ENCODE measurements around the gene EGR4. TPM values are rescaled to one million over a fixed set of nuclear protein-coding genes. Genes with fewer than 3 reads are reported as not detected.

EGR4 gene
- total RNA-seq, 1 donor from 2014 or later = not detected

DNA sequence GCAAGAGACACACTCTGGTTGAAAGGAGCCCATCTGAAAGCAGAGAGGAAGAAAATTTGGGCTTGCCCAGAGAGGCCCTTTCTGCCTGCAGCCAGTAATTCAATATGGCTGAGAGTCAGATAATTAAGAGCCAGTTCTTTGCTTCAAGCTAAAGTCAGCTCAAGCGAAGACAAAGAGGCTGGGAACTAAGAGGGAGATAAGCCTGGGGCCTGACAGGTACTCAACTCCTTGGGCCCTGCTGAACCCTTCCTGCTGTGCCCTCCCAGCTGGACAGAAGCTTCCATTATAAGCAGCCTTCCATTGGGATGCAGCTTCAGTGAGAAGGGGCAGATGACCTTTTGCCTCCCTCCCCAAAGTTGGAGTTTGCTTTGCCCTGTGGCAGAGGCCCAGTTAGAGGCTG lies 21.1 kb downstream of the EGR4 start:
- Mint-ChIP-seq H3K4me1 (ENCODE audit: low read depth) (peaks cover 5% of the 10 kb centered on the region), H3K36me3 (ENCODE audit: low read depth) (peaks cover 11% of the 10 kb centered on the region), H3K27me3 (ENCODE audit: low read depth) (peaks cover 37% of the 10 kb centered on the region), H3K9me3 (ENCODE audit: low read depth) (peaks cover 3% of the 10 kb centered on the region), H3K27ac (ENCODE audit: unreplicated experiment) (no peak overlapping the region), H3K4me3 (ENCODE audit: unreplicated experiment) (no peak overlapping the region)
- TF ChIP-seq CTCF (IDR thresholded peaks at IDR 0.05) = no peak
- DNase-seq (ENCODE audit: low spot score) = no peak

GRCh38 chr2:73269686-73270465 lies 23.5 kb downstream of the EGR4 start:
- DNase-seq (ENCODE audit: low spot score) = no peak
- Mint-ChIP-seq H3K4me1 (ENCODE audit: low read depth) (peaks cover 5% of the 10 kb centered on the region), H3K36me3 (ENCODE audit: low read depth) (peaks cover 14% of the 10 kb centered on the region), H3K9me3 (ENCODE audit: low read depth) (peaks cover 3% of the 10 kb centered on the region), H3K27ac (ENCODE audit: unreplicated experiment) (no peak overlapping the region), H3K27me3 (ENCODE audit: low read depth) (peaks cover 42% of the 10 kb centered on the region), H3K4me3 (ENCODE audit: unreplicated experiment) (no peak overlapping the region)
- TF ChIP-seq CTCF (IDR thresholded peaks at IDR 0.05) = no peak

- DNase-seq (ENCODE audit: low spot score) = no peak
Measured at GRCh38 chr2:73268830-73269685, 24.3 kb downstream of the EGR4 start.

DNA sequence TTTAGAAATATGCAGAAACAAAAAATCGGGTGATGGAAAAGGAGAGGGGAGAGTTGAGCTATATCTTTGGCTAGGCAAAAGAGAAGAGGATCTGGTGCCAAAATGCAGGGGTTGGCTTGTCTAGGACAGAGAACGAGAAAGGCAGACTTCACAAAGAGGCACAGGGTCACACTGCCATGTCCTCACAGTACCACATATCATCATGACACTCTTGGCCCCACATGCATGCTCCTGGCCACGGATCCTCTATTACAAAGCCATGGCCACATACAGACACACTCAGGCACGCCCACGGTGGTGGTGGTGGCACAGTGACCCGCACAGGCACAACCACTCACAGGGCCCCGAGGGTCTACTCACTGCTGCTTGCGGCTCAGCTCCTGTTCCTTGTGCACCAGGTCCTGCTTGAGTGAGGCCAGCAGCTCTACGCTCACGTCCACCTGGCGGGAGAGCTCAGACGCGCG lies 24.9 kb downstream of the EGR4 start:
- Mint-ChIP-seq H3K4me3 (ENCODE audit: unreplicated experiment) (no peak overlapping the region), H3K9me3 (ENCODE audit: low read depth) (no peaks in the 10 kb centered on the region), H3K36me3 (ENCODE audit: low read depth) (peaks cover 9% of the 10 kb centered on the region), H3K27ac (ENCODE audit: unreplicated experiment) (no peak overlapping the region), H3K4me1 (ENCODE audit: low read depth) (peaks cover 5% of the 10 kb centered on the region), H3K27me3 (ENCODE audit: low read depth) (peaks cover 38% of the 10 kb centered on the region)
- DNase-seq (ENCODE audit: low spot score) = no peak
- no peak for TF ChIP-seq CTCF (IDR thresholded peaks at IDR 0.05)

More at GRCh38 chr2:73268830-73269685, 24.3 kb downstream of the EGR4 start:
- peaks cover 5% of the 10 kb centered on the region for H3K4me1 Mint-ChIP-seq (ENCODE audit: low read depth)
- H3K36me3 Mint-ChIP-seq (ENCODE audit: low read depth) = peaks cover 13% of the 10 kb centered on the region
- H3K27ac Mint-ChIP-seq (ENCODE audit: unreplicated experiment) = no peak overlapping the region
- H3K27me3 Mint-ChIP-seq (ENCODE audit: low read depth) = peaks cover 42% of the 10 kb centered on the region
- peak; percentile 60 for TF ChIP-seq CTCF (IDR thresholded peaks at IDR 0.05)
- peaks cover 3% of the 10 kb centered on the region for H3K9me3 Mint-ChIP-seq (ENCODE audit: low read depth)
- H3K4me3 Mint-ChIP-seq (ENCODE audit: unreplicated experiment) = no peak overlapping the region

DNA sequence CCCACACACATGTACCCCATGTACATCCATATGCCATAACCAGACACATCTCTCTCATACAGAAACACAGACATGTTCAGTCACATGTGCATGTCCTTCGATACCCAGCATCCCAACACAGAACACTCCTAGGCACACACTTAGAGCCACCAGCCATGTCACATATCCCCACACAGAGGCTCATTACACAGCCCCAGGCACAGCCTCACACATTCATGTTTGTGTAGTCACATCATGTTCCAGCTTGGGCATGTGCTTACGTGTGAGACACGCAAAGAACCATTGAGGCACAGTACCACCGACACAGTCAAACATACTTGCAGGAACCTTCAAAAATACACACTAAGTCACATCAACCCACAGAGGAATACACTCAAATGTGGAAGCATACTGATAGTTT lies 26.3 kb downstream of the EGR4 start:
- Mint-ChIP-seq H3K4me1 (ENCODE audit: low read depth) (peaks cover 5% of the 10 kb centered on the region), H3K27me3 (ENCODE audit: low read depth) (peaks cover 37% of the 10 kb centered on the region), H3K4me3 (ENCODE audit: unreplicated experiment) (no peak overlapping the region), H3K9me3 (ENCODE audit: low read depth) (no peaks in the 10 kb centered on the region), H3K36me3 (ENCODE audit: low read depth) (peaks cover 9% of the 10 kb centered on the region), H3K27ac (ENCODE audit: unreplicated experiment) (no peak overlapping the region)
- TF ChIP-seq CTCF (IDR thresholded peaks at IDR 0.05) = no peak
- no peak for DNase-seq (ENCODE audit: low spot score)

All from chondrocyte (in vitro differentiated cells).